Chondrocyte (in vitro differentiated cells): Measurements from ENCODE around the gene TTLL5. TPM values are rescaled to one million over a fixed set of nuclear protein-coding genes. Genes with fewer than 3 reads are reported as not detected.

ENCODE experiments used
- DNase-seq: peaks from one replicate; pipeline ENCODE4 v3.0.0; 2021; ENCODE audit warnings: mixed read lengths, low spot score
- H3K27ac Mint-ChIP-seq: one replicate; pipeline ENCODE4 v1.8.0; 2021; ENCODE audit warnings: mild to moderate bottlenecking, moderate library complexity, mixed read lengths; ENCODE audit not compliant: unreplicated experiment
- H3K27me3 Mint-ChIP-seq: 2 replicates; pipeline ENCODE4 v1.8.0; 2021; ENCODE audit warnings: low read depth, mixed read lengths
- H3K36me3 Mint-ChIP-seq: 2 replicates; pipeline ENCODE4 v1.8.0; 2021; ENCODE audit warnings: low read depth, mixed read lengths
- H3K4me1 Mint-ChIP-seq: 2 replicates; pipeline ENCODE4 v1.8.0; 2021; ENCODE audit warnings: low read depth, mild to moderate bottlenecking, mixed read lengths
- H3K4me3 Mint-ChIP-seq: one replicate; pipeline ENCODE4 v1.8.0; 2021; ENCODE audit warnings: mild to moderate bottlenecking, moderate library complexity, mixed read lengths; ENCODE audit not compliant: unreplicated experiment
- H3K9me3 Mint-ChIP-seq: 2 replicates; pipeline ENCODE4 v1.8.0; 2021; ENCODE audit warnings: low read depth, mixed read lengths
- total RNA-seq: library from RNA; stranded (reverse); gene quantifications from 3 replicates; pipeline ENCODE4 v1.2.1, GENCODE V29; 2021
- TF ChIP-seq, protein P1 (sequence below): fragments of 200-600 bp; sonication (generic); IDR thresholded peaks from 2 replicates; pipeline ENCODE4 v1.5.0; 2021; ENCODE audit warnings: antibody characterized with exemption, mild to moderate bottlenecking, moderate library complexity

The TTLL5 gene
- total RNA-seq, 1 donor from 2014 or later, result 22.1 TPM

DNA sequence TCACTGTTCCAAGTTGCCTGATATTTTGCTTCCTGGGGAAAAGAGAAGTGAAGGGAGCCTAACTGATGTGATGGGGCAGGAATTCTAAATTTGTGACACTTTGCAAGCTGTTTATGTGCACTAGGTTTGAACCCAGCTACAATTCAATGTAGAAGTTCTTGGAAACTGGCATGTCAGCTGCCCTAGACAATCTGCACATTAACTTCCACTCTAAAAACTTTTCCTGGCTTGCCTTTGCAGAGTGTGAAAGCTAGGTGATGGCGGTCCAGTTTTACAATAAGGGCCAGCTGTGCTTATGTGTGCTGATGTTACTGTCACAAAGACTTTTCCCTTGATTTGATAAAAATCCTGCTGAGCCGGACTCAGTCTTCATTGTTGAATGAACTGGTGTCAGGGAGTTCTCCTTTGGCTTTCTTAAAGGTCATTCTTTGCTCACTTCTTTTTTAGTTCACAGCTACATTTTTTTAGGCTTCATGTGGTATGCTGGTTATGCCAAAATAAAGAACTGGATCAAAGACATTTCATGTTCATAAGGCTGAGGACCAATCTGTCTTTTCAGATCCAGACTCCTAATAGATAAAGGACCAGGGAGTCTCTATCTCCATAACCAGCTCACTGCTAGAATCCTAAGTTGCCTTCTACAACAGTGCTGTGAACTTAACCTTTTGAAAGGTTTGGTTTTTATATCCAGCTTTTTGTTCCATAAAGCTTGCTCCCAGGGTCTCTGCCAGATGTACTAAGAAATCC, 187.3 kb downstream of the TTLL5 start:
- H3K4me3 Mint-ChIP-seq, result no peak overlapping the region
- no peaks in the 10 kb centered on the region for H3K27me3 Mint-ChIP-seq
- no peaks in the 10 kb centered on the region for H3K36me3 Mint-ChIP-seq
- peaks cover 2% of the 10 kb centered on the region for H3K9me3 Mint-ChIP-seq
- H3K27ac Mint-ChIP-seq, result peak overlapping the region; percentile 82
- TF ChIP-seq, protein P1, sequence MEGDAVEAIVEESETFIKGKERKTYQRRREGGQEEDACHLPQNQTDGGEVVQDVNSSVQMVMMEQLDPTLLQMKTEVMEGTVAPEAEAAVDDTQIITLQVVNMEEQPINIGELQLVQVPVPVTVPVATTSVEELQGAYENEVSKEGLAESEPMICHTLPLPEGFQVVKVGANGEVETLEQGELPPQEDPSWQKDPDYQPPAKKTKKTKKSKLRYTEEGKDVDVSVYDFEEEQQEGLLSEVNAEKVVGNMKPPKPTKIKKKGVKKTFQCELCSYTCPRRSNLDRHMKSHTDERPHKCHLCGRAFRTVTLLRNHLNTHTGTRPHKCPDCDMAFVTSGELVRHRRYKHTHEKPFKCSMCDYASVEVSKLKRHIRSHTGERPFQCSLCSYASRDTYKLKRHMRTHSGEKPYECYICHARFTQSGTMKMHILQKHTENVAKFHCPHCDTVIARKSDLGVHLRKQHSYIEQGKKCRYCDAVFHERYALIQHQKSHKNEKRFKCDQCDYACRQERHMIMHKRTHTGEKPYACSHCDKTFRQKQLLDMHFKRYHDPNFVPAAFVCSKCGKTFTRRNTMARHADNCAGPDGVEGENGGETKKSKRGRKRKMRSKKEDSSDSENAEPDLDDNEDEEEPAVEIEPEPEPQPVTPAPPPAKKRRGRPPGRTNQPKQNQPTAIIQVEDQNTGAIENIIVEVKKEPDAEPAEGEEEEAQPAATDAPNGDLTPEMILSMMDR, result no peak
- DNase-seq, result no peak
- H3K4me1 Mint-ChIP-seq, result peaks cover 61% of the 10 kb centered on the region

DNA sequence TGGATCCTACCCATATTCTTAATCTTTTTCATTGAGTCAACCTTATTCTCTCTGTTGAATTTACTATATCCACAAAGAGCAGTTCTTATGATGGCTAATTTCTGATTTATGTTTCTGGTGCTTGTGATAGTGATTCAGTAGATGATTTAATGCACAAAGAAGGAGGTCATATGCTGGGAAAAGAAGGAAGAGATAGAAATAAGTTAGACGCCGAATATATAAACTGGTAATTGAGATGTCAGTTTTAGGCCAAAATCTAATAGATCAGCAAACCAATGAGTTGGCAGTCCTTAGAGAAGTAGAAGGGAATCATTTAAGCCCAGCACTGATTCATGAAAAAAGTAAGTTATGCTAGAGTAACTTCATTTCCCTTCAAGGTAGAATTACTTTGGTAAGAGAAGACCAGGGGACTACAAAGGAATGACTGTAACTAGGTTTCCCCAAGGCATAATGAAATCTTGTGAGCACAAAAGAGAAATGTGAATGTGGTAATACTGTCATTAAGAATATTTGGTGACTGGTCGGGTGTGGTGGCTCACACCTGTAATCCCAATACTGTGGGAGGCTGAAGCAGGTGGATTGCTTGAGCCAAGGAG, 188.4 kb downstream of the TTLL5 start:
- H3K36me3 Mint-ChIP-seq, result no peaks in the 10 kb centered on the region
- peaks cover 59% of the 10 kb centered on the region for H3K4me1 Mint-ChIP-seq
- H3K27me3 Mint-ChIP-seq, result no peaks in the 10 kb centered on the region
- TF ChIP-seq, protein P1, result no peak
- H3K9me3 Mint-ChIP-seq, result peaks cover 2% of the 10 kb centered on the region
- H3K27ac Mint-ChIP-seq, result no peak overlapping the region
- DNase-seq, result no peak
- no peak overlapping the region for H3K4me3 Mint-ChIP-seq

DNA sequence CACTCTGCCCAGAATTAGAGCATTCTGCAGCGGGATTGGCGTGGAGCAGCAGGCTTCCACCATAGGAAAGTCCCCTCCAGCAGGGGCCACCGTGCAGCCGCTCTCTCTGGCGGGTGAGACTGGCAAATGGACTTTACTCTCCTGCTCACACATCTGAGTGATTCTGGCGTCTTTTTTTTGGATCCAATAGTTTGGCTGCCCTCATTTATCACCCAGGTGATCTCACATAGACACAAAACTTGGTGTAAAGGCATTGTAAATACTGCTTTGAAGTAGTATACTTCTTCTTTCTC, 190.5 kb downstream of the TTLL5 start:
- no peak for DNase-seq
- Mint-ChIP-seq H3K4me3 (no peak overlapping the region), H3K4me1 (peaks cover 42% of the 10 kb centered on the region), H3K27ac (no peak overlapping the region), H3K27me3 (no peaks in the 10 kb centered on the region), H3K36me3 (no peaks in the 10 kb centered on the region), H3K9me3 (peaks cover 2% of the 10 kb centered on the region)
- TF ChIP-seq, protein P1, result no peak

DNA sequence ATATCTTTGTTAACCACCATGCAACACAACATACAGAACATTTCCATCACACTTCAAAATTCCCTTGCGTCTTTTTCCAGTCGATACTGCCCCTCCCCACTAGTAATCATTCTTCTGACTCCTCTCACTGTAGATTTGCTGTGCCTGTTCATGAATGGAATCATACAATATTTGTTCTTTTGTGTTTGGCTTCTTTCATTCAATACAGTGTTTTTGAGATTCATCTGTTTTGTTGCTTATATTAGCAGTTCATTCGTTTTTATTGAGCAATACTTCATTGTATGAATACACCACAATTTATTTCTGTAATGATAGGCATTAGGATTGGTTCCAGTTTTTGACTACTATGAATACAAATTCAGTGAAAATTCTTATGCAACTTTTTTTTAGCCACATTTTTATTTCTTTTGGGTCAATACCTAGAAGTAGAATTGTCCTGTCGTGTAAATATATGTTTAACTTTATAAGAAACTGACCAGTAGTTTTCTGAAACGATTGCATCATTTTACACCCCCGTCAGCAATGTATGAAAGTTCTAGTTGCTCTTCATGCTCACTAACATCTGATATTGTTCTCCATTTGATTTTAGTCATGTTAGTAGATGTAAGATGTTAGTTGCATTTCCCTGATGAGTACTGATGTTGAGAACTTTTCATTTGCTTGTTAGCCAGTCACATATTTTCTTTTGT, 193.2 kb downstream of the TTLL5 start:
- DNase-seq, result no peak
- Mint-ChIP-seq H3K4me1 (peaks cover 18% of the 10 kb centered on the region), H3K27ac (no peak overlapping the region), H3K9me3 (peaks cover under 1% of the 10 kb centered on the region), H3K36me3 (peaks cover 2% of the 10 kb centered on the region), H3K27me3 (no peaks in the 10 kb centered on the region), H3K4me3 (no peak overlapping the region)
- TF ChIP-seq, protein P1, result no peak

DNA sequence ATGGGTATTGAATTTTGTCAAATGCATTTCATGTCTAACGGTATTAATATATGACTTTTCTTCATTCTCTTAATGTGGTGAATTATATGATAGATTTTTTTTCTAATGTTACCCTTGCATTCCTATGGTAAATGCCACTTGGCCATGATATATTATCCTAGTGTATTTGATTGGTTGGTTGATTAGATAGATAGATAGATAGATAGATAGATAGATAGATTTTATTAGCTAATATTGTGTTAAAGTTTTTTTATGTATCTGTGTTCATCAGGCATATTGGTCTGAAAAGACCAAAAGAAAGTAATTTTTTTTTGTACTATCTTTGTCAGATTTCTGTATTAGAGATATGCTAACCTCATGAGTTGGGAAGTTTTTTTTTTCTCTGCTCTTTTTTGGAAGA, 196.2 kb downstream of the TTLL5 start:
- TF ChIP-seq, protein P1, result no peak
- H3K27me3 Mint-ChIP-seq, result no peaks in the 10 kb centered on the region
- peaks cover 2% of the 10 kb centered on the region for H3K36me3 Mint-ChIP-seq
- H3K4me1 Mint-ChIP-seq, result peaks cover 41% of the 10 kb centered on the region
- no peak overlapping the region for H3K4me3 Mint-ChIP-seq
- no peak overlapping the region for H3K27ac Mint-ChIP-seq
- no peaks in the 10 kb centered on the region for H3K9me3 Mint-ChIP-seq
- DNase-seq, result no peak
